GM19455 (cell line): ENCODE data around the gene FCGR2B.
"Not testable (repeated sequence)": the region's sequence is repeated elsewhere in the genome, so short reads cannot be mapped to it uniquely, and the experiment has no call there.

ENCODE experiments used
- ATAC-seq: cut with Tn5 transposase; IDR thresholded peaks from one replicate; pipeline ENCODE4 v1.9.1; 2021; ENCODE audit not compliant: unreplicated experiment

The FCGR2B gene

GRCh38 chr1:161705537-161705936 lies 42.6 kb downstream of the FCGR2B start:
- ATAC-seq: no peak

- ATAC-seq: no peak
Measured at GRCh38 chr1:161706113-161706481, 43.2 kb downstream of the FCGR2B start.

- peak; percentile 67 for ATAC-seq
Measured at GRCh38 chr1:161706482-161707347, 43.8 kb downstream of the FCGR2B start, which contains the start of gene FCRLA. Gene FCRLA (plus strand): TSS chr1:161707229. CDS start chr1:161707265, 36 bp downstream.

GRCh38 chr1:161707503-161707902 lies 44.6 kb downstream of the FCGR2B start:
- ATAC-seq: no peak

- ATAC-seq: no peak
Measured at GRCh38 chr1:161709373-161709772, 46.4 kb downstream of the FCGR2B start.

GRCh38 chr1:161710560-161710959 lies 47.6 kb downstream of the FCGR2B start:
- ATAC-seq: no peak

- ATAC-seq: peak; percentile 53
Measured at GRCh38 chr1:161718559-161719324, 55.8 kb downstream of the FCGR2B start.

GRCh38 chr1:161719325-161719611 lies 56.3 kb downstream of the FCGR2B start:
- ATAC-seq: peak; percentile 49

- no peak for ATAC-seq
Measured at GRCh38 chr1:161720422-161720821, 57.5 kb downstream of the FCGR2B start.

- no peak for ATAC-seq
Measured at GRCh38 chr1:161720956-161721737, 58.2 kb downstream of the FCGR2B start, which contains the start of gene FCRLB. Gene FCRLB (plus strand): TSS chr1:161721544. CDS start chr1:161722673, 1,129 bp downstream.

GRCh38 chr1:161721738-161722343 lies 58.9 kb downstream of the FCGR2B start:
- no peak for ATAC-seq

GRCh38 chr1:161722406-161722805 lies 59.5 kb downstream of the FCGR2B start:
- ATAC-seq: no peak

GRCh38 chr1:161723459-161724141 lies 60.7 kb downstream of the FCGR2B start:
- ATAC-seq: no peak

GRCh38 chr1:161725258-161725907 lies 62.4 kb downstream of the FCGR2B start:
- not testable (repeated sequence) for ATAC-seq

GRCh38 chr1:161725908-161726472 lies 63.0 kb downstream of the FCGR2B start:
- ATAC-seq: peak; percentile 14

GRCh38 chr1:161726473-161727255 lies 63.7 kb downstream of the FCGR2B start:
- ATAC-seq: peak; percentile 66

GRCh38 chr1:161727256-161727924 lies 64.4 kb downstream of the FCGR2B start:
- peak; percentile 25 for ATAC-seq
